Fibroblast of skin of left biceps (primary cell): ENCODE measurements around the gene ZBTB25.

Source experiments
- DNase-seq, 2 experiments: peaks; one replicate each; pipeline ENCODE4 v3.0.0-alpha.2; 2013; ENCODE audit warnings: low read depth in 2 of 2

ZBTB25 gene

DNA sequence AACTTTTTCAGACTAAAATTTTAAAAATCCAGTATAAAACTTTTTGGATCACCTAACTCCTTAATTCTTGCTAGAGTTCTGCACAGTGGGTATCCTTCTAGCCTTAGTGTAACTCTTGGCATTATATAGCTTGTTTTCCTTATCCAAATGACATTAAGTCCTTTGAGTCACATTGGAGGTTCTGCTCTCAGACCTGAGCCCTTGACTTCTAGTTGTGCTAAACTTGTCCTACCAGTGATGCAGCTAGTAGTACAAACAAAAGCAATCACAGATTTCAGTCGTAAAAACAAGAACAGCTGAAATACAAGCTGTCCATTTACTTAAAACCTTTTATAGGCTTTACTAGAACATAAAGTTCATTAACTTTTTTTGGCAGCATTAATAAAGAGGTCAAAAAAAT is 11.4 kb upstream of the ZBTB25 start:
- DNase-seq, result no peak

DNA sequence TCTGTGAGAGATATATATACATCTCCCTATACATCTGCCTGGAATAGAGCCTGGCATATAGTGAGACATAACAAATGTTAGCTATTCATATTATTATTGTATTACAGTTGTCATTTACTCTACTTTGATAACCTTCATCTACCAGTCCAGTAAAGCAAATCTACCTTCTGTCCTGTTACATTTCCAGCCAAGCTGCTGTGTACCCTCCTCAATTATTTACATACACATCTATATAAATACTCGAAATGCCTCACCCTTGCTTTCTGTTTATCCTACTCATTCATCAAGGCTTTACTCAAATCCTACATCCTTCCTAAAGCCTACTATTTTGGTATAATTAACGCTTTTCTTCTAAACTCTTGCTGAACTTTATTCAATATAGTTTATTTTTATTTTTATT is 9.6 kb upstream of the ZBTB25 start:
- no peak for DNase-seq

DNA sequence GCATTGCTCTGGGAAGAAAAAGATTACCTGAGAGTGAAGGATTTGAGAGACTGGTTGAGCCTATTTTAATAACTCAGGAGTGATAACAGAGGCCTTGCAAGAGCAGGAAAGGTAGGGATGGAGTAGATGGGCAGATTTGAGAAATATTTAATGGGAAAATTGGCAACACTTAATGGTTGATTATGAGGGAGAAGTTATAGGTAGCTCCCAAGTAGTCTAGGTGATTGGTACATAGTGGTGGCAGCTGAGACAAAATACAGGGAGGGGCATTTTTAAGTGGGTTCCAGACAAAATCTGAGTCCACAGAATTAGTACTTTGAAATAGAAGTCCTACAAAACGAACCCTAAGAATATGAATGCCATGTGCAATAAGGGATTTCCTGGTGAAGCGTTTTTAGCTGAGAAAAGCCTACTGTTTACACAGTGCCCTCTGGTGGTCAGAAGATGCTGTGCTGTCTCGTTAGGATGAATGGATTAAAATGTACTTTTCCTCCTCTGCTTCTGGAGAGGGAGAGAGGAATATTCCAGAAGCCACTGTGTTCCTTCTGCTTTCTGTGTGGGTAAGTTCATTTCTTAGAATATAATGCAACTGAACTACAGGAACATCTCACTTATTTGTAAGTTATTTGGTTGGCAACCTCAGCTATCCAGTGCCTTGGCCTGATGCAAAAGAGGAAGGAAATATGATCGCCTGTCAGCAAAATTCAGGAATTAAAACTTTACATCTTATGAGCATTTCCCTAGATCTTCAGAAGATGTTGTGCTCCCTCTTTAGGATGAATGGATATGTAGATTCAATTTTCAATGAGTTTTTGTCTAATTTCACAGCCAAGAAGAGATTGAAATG is 7.4 kb upstream of the ZBTB25 start:
- peak; percentile 21 to 28 for DNase-seq

DNA sequence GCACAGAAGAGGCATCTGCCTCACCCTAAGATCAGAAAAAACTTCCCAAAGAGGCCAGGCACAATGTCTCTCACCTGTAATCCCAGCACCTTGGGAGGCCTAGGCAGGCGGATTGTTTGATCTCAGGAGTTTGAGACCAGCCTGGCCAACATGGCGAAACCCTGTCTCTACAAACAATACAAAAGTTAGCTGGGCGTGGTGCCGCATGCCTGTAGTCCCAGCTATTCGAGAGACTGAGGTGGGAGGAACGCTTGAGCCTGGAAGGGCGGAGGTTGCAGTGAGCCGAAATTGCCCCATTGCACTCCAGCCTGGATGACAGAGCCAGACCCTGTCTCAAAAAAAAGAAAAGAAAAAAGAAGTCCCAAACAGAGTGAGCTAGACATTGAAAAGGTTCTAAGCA is 5.4 kb upstream of the ZBTB25 start:
- DNase-seq, result no peak

DNA sequence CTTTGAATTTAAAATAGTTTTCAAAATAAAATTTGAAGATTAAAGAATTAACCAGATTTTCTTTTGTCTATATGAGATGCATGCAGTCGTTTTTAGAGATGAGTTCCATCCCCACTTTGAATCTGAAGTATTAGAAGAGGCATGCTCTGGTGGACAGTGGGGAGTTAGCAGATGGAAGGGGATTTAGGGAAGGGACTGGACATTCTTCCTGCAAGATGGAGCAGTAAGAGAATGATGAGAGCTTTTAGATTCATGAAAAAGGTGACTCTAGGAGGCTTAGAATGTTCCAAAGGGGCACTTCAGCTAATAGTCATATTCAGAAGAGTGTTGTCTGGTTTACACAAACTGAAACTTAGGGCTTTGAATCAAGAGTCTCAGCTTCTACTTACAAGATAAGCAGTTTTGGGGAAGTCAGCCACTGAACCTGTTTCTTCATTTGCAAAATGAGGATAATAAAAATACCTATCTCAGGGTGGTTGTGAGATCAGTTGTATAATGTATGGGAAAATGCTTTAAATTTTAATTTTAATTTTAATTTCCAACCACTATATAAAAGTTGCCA is 4.7 kb upstream of the ZBTB25 start:
- no peak for DNase-seq

DNA sequence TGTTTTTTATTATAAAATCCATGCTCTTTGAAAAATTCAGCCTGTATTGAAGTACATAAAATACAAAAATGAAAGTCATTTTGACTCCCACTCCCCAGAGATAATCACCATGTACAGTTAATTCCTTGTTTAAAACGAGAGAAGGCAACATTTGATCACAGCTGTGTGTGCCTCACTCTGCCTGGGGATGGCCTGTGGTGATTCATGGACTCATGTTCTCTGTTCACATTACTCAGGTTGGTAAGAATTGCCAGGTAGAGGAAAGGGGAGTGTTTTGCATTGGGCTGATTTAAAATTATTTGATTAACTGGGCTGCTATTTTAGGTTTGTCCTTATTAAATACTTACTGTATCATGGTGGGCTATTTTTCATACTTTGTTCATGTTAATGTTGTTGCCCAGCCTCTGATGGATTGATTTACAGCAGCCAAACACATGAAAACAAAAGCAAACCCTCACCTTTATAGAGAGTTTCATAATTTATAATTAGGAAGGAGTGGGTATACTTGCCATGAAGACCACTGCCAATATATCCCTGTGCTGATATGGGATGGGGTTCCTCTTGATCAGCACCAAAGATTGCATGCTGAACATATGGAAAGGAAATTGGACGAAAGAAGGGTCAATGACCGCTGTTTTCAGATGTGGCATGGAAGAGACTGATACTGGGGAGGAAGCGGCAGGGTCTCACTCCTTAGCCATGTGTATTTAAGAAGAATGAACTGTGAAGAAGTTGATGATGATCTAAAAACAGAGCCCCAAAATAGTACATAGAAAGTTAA is 3.9 kb upstream of the ZBTB25 start:
- DNase-seq, result no peak

DNA sequence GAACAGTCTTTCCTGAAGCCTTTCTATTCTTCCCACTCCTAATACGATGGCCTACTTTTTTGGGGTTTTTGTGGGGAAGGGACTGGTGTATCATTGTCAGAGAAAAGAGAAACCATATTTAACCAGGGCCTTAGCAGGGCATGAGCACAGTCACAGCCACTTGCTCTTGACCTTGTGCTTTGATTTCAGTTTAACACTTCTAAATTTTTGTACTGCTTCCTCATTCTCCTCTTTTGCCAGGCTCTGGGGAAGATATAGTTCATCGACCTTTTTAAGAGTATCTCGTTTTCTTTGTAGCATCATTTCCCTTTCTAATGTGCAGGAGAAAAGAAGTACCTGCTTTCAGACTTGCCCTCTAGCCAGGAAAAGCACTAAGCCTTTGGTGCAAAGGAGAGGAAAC is 3.1 kb upstream of the ZBTB25 start:
- no peak for DNase-seq

DNA sequence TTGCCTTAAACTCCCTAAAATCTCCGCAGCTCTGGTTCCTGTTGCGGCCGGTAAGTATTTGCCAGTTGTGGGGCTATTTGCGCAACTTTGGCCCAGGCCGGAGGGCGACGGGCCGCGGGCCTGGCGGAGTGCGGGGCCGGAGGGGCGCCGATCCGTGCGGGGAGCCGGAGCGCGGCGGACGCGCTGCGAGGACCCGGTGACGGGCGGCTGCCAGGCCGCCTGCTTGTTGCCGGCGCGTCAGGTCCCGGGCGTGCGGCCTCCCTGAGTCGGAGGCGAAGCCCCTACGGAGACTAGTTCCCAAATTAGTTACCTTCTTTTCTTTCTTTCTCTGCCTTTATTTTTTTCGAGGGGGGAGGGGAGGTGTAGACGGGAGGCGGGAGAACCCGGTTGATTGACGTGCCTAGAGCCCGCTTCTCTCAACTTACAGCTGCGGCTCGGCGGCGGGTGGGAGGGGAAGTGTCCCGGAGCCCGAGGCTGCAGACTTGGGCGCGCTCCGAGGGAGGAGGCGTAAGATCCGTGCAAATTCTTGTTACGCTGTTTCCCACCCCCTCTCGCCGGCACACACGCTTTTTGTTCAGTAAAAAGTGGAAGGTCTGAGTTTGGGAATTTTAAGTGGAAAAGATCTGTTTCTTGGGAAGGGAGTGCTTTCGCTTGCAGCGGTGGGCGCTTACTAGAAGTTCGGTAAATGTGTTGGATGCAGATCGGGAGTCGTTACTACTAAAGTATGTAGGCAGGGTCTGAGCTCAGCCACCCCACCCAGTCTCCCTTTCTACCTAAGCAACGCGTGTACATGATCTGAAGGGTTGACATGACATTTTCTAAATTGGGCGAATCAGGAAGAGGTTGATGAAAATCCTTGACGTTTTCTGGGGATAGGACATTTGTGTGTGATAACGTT is 1.5 kb upstream of the ZBTB25 start:
- peak; percentile 72 to 74 for DNase-seq

DNA sequence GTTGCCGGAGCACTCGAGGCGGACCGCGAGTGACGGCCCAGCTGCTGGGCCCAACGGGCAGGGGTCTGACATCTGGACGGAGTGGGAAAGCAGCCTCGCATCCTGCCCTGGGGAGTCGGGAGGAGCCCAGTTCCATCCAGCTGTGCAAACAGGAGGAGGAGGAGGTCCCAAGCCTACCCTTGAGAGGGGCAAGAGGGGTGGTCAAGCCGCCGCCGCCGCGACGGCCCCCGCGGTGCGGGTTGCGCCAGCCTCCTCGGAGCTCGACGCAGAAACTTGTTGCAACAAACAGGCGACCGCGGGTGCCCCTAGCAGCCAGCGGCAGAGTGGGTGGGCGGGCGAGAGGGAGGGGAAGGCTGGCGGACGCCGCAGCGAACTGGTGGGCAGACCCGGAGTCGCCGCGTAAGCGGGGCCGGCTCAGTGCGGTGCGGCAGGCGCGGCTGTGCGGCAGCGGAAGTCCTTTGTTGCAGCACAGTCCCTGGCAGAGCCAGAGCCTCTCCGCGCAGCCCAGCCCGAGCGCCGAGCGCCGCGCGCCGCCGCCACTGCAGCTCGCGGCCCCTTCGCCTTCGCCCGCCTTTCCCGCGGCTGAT is 765 bp upstream of the ZBTB25 start, which contains the start of gene ZBTB1:
Gene ZBTB1, plus strand, starts transcription at position 461 of the 587 bp plus-strand sequence. CDS start 16,735 bp downstream, outside the sequence.
- DNase-seq, result peak; percentile 58 to 63

DNA sequence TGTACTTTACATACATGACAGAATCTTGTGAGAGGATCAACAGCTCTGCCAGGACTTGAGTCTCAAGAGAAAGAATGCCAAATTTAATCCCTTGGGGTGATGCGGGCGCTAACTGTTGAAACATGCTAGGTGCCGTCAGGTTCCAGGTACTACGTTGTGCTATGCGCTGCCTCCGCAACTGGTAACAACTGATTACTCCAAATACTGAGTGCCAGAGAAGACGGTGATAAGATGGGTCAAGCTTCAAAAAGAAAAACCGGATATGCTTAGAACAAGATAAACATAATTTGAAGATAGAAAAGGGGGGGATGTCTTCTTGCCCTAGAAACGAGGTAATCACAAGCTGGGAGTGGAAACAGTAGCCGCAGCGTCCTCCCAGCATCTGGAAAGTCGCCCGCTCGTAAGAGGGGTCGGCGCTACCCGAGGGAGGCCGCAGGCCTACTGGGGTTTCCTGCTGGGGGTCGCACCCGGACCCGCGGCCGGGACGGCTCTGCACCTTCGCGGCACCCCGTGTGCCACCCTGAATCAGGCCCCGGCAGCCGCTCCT is 678 bp downstream of the ZBTB25 start:
- no peak for DNase-seq

DNA sequence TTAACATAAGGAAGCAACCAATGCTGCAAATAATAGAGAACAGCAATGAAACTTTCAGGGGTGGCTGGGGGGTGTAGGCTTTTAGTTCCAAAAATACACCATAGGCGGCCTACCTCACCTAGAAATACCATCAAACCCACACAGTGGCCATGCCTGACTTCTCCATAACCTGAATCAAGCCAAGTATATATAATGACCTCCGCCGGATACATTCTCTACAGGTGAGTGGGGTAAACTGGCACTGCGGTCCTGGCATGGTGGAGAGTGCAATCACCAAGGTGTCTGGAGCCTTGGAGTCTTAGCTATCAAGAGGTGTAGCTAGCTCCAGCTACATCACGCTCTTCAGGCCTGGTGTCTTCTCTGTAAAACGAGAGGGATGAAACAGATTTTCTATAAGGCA is 1.2 kb downstream of the ZBTB25 start:
- DNase-seq, result no peak

DNA sequence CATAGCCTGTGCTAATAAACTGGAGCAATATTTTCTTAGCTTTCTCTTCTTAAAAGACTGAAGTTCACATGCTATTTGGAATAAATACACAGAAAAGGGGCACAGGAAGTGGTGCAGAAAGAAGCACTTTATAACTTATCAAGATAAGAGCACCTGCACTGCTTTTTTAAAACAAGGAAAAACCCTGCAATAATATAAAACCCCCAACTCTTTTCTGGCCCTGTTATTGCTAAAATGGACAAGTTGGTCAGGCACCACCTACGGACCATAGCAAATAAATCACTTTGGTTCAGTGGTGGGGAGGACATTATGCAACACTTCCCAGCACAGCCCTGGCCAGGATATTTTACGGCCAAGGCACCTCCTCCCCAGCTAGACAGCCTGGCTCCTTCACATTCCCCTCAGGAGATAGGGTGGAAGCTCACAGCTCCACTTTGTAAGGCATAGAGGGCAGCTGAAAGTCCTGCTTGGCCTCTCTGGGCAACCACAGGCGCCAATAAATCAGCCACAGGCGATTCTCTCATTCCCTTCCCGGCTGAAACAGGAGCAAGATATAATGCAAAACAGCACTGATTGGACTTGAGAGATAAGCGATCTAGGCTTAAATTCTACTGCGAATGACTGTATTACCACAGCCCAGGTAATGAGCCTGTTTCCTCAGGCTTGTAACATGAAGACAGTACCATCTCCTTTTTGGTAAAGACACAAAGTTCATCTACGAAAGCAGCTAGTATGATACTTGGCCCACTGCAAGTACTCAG is 2.0 kb downstream of the ZBTB25 start:
- DNase-seq, result peak in 1 of 2 experiments; percentile 15

DNA sequence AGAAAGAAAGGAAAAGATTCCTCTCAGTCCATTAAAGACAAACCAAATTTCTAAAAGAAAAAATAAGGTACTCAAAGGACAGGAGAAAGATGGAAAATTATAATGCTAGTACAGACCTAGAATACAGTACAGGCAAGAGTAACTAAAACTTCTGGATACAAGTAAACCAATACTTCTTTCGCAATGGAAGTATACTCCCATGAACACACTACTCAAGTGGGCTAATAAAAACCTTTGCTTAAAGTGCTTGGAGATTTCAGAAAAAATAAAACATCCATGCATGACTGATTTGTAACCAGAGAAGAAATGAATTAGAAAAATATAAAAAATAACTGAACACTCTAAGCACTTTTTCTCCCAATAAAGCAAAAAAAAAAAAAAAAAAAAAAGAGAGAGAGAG is 3.5 kb downstream of the ZBTB25 start:
- DNase-seq, result no peak

DNA sequence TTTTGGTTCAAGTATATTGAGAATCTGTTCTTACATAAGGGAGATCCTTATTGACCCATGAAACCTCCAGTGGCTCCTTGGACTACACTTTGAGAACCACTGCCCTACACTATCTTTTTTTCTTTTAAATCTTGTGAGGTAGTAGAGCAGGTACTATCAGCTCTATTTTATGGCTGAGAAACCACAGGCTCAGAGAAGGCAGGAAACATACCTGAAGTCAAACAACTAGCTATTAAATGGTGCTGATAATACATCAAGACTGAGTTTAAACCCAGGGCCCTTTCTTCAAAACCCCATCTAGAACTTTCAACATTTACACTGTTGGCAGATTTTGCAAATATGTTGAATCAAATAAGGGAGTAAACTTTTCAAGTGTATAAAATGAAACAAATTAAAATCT is 6.9 kb downstream of the ZBTB25 start:
- DNase-seq, result no peak

DNA sequence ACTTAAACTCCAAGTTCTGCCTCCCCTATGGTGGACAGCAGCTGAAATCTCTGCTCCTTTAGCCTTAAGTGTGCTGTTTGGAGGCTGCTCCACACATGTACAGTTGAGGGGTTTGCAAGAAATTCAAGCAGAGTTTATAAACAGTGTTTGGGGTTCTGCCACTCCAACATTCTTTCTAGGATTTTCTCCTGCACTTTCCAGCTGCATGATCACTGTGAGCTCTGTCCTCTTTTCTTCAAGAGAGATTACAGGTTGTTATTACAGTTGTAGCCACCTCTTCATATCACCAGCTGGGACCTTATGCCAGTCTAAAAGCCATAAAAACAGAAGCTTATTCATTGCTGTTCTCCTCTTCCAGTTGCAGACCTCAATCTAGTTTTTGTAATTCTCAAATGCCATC is 8.4 kb downstream of the ZBTB25 start:
- DNase-seq, result no peak

DNA sequence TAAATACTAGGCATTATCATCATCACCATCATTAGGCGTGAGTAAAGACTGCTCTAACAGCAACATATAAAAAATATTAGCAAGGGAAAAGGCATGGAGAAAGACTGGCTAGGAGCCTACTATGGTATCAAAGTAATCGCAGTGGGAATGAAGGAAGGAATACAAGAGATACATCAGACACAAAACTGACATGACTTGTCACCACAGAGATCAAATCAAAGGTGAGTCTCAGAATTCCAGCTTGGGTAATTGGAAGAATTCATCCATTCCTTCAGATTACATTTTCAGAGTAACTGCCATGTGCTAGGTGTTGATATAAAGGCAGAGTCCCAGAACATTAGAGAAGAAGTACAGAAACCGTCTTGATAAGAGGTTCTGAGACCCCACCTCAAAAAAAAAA is 10.2 kb downstream of the ZBTB25 start:
- no peak for DNase-seq

DNA sequence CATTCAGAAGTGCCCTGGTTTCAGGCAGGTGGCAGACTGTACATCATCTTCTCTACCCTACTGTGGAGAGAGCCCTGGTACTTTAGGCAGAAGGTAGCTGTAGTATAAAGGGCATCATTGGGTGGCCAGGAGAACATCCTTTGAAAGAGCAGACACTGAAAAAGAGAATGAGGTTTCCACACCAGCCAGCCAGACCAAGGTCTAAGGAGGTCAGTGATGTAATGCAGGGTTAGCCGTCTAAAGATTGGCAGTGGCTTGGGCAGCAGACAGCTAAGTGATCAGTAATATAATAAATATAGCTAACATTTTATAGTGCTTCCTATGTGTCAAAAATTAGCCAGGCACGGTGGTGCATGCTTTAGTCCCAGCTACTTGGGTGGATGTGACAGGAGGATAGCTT is 12.0 kb downstream of the ZBTB25 start:
- DNase-seq, result no peak

DNA sequence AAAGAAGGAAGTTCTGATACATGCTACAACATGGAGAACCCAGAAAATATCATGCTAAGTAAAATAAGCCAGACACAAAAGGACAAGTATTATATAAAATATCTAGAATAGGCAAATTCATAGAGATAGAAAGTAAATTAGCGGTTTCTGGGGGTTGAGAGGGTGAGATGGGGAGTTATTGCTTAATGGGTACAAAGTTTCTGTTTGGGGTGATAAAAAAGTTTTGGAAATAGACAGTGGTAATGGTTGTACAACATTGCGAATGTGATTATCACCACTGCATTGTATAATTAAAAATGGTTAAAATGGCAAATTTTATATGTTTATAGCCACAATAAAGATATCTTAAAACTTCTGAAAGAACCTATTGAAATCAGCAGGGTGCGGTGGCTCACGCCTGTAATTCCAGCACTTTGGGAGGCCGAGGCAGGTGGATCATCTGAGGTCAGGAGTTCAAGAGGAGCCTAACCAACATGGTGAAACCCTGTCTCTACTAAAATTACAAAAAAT is 15.0 kb downstream of the ZBTB25 start:
- DNase-seq, result no peak

DNA sequence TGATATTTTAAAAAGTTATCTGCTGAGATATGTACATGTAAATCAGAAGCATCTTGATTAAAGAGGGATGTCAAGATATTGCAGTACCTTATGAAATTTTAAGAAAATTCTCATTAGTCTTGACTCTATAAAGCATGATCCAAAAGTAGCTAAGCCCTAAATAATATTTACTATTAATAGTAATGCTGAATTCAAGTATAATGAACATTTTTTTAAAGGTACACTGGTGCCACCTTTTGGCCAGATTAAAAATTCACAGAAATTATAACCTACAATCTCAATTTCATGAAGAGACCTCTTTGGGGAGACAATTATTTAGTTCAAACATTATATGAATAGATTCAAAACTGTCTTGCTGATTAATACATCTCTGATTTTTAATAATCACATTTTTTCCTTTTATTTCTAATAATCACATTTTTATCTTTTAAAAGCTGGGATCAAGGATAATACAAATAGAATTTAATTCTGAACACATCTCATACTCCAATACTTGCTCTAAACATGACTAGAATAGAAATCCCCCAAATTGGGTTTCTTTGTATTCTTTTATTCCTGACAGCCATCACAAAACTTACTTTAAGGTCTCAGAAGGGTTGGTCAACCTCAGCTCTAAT is 24.9 kb downstream of the ZBTB25 start:
- DNase-seq, result no peak

DNA sequence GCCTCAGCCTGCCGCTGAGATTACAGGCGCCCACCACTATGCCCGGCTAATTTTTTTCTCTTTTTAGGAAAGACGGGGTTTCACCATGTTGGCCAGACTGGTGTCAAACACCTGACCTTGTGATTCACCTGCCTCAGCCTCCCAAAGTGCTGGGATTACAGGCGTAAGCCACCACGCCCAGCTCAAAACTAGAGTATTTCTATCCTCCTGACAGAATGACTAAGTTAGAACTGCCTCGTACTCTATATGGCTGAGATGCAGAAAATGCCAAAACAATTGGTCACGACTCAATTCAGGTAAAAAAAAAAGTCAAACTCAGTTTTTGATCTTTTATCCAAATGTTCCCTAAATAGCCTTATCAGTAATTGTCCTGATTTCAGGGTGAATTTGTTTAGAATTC is 27.2 kb downstream of the ZBTB25 start:
- no peak for DNase-seq
